HEK293T (cell line): ENCODE measurements around the gene YIF1A.

Experiments used
- CTBP1 ChIP-seq: fragments of 450-650 bp; IDR thresholded peaks from 2 replicates; pipeline ENCODE4 v1.6.1; 2016; ENCODE audit warnings: borderline replicate concordance
- FOXM1 ChIP-seq: fragments of 450-650 bp; IDR thresholded peaks from 2 replicates; pipeline ENCODE4 v1.6.1; 2017; ENCODE audit warnings: mild to moderate bottlenecking, borderline replicate concordance
- L3MBTL2 ChIP-seq: fragments of 450-650 bp; conservative IDR thresholded peaks from 2 replicates; pipeline ENCODE4 v1.6.1; 2016; ENCODE audit warnings: mild to moderate bottlenecking
- LEF1 ChIP-seq: fragments of 450-650 bp; IDR thresholded peaks from 2 replicates; pipeline ENCODE4 v1.6.1; 2017; ENCODE audit warnings: mild to moderate bottlenecking, borderline replicate concordance
- PKNOX1 ChIP-seq: fragments of 450-650 bp; IDR thresholded peaks from 2 replicates; pipeline ENCODE4 v1.6.1; 2016
- SP1 ChIP-seq: fragments of 450-650 bp; IDR thresholded peaks from 2 replicates; pipeline ENCODE4 v1.6.1; 2017
- SUZ12 ChIP-seq: fragments of 450-650 bp; IDR thresholded peaks from 2 replicates; pipeline ENCODE4 v1.6.1; 2016; ENCODE audit warnings: mild to moderate bottlenecking

DNA sequence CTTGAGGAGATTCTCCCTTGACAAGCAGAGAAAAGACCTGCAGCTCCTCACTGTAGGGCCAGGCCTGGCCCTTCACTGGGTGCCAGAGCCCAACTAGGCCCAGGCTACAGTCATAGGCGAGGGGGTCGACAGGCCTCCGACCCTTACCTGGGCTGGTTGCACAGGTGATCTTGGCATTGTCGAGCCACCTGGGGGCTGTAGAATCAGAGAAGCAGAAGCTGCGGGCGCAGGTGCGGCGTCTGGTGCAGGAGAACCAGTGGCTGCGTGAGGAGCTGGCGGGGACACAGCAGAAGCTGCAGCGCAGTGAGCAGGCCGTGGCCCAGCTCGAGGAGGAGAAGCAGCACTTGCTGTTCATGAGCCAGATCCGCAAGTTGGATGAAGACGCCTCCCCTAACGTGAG lies 27.4 kb downstream of the YIF1A start:
- TF ChIP-seq CTBP1 (no peak), L3MBTL2 (no peak), PKNOX1 (no peak), SP1 (no peak), LEF1 (no peak), SUZ12 (no peak), FOXM1 (no peak)
